Stomach (tissue), 9 donors: Measurements from ENCODE around the gene NPHP4. TPM values are rescaled to one million over a fixed set of nuclear protein-coding genes. Genes with fewer than 3 reads are reported as not detected.
A peak's percentile ranks its signal among the peaks of the same experiment; 100 is the strongest.

Experiments
- DNase-seq, 2 donors: peaks; one replicate each; pipeline versions ENCODE4 v3.0.0 to v3.0.0-alpha.2; 2013 to 2019
- H3K27ac ChIP-seq, 5 donors: fragments of 200-600 bp in 4 of 5; sonication (generic) in 4 of 5; one replicate each; pipeline ENCODE4 v1.5.1; 2013 to 2019; ENCODE audit warnings: mild to moderate bottlenecking in 1 of 5, moderate library complexity in 1 of 5
- H3K27me3 ChIP-seq, 3 donors: fragments of 200-600 bp; sonication (generic); one replicate each; pipeline ENCODE4 v1.5.1; 2017 to 2019; ENCODE audit warnings: mixed run types in 1 of 3
- H3K36me3 ChIP-seq, 4 donors: fragments of 200-600 bp; sonication (generic); 1 replicate in 3 of 4; 2 replicates in 1 of 4; pipeline ENCODE4 v1.5.1; 2016 to 2019
- H3K4me1 ChIP-seq, 4 donors: fragments of 200-600 bp; sonication (generic); one replicate each; pipeline ENCODE4 v1.5.1; 2016 to 2019
- H3K4me3 ChIP-seq, 4 donors: fragments of 200-600 bp; sonication (generic) in 3 of 4; one replicate each; pipeline ENCODE4 v1.5.1; 2016 to 2019; ENCODE audit warnings: mild to moderate bottlenecking in 1 of 4
- H3K9me3 ChIP-seq, 4 donors: fragments of 200-600 bp; sonication (generic); one replicate each; pipeline ENCODE4 v1.5.1; 2016 to 2019
- CTCF ChIP-seq, 7 experiments: fragments of 450-650 bp in 4 of 7; fragments of 200-600 bp in 3 of 7; sonication (generic) in 3 of 7; IDR thresholded peaks; one replicate each; pipeline ENCODE4 v1.5.1; 2016 to 2019; ENCODE audit warnings: antibody characterized with exemption in 7 of 7, control low read depth in 2 of 7, mild to moderate bottlenecking in 1 of 7
- EP300 ChIP-seq: sonication (generic); formaldehyde crosslinking; IDR thresholded peaks from one replicate; pipeline ENCODE4 v1.6.1; 2017; ENCODE audit warnings: antibody characterized with exemption
- POLR2A ChIP-seq, 4 donors: fragments of 450-650 bp; IDR thresholded peaks; one replicate each; pipeline ENCODE4 v1.6.1; 2016; ENCODE audit warnings: antibody characterized with exemption in 4 of 4, control low read depth in 2 of 4, mild to moderate bottlenecking in 1 of 4, moderate library complexity in 1 of 4
- POLR2AphosphoS5 ChIP-seq, 3 donors: sonication (generic); formaldehyde crosslinking; IDR thresholded peaks; one replicate each; pipeline ENCODE4 v1.6.1; 2016; ENCODE audit warnings: antibody characterized with exemption in 3 of 3
- WGBS, 5 donors: extraction: QIAGEN DNeasy Blood & Tissue Kit in 3 of 5; methylation state at CpG; one replicate each; pipeline versions ENCODE4 v1.1.5 to v1.1.7; 2013 to 2018; 5-methylcytosine and 5-hydroxymethylcytosine counted together
- intact Hi-C: fragments of 100-400 bp; cut with DNase I; formaldehyde crosslinking; loops from one replicate; pipeline ENCODE4 v1.15.1; 2023; ENCODE audit warnings: low total_unique reads
- polyA plus RNA-seq, 3 donors: library from polyadenylated mRNA; stranded (reverse); fragments of 200-250 nt; gene quantifications; one replicate each; pipeline ENCODE4 v1.2.3, GENCODE V29; 2013
- total RNA-seq, 5 donors: library from RNA; depleted of rRNA; stranded (reverse); fragments of >200 nt; gene quantifications; one replicate each; pipeline versions ENCODE4 v1.1.0 to v1.2.3, GENCODE V29; 2014 to 2016
- donor health status: healthy with polysubstance abuse.
- donor health status: Bipolar disorder and iron deficiency.
- donor health status: healthy.

Gene NPHP4
- total and polyA plus RNA-seq, 8 donors: 1.9 to 29.7 (median 7.3) TPM

GRCh38 chr1:5975133-5975880 is 16.9 kb downstream of the NPHP4 start:
- DNase-seq: peak; percentile 63 to 86
- no peak overlapping the region for H3K4me3 ChIP-seq
- peaks cover 0 to 12% (median 3%) of the 10 kb centered on the region in 4 donors for H3K4me1 ChIP-seq
- no peaks in the 10 kb centered on the region for H3K27me3 ChIP-seq
- peaks cover 0 to 31% (median 23%) of the 10 kb centered on the region in 4 donors for H3K36me3 ChIP-seq
- intact Hi-C loops: no loop called here
- no peak for TF ChIP-seq EP300
- no peak for TF ChIP-seq POLR2AphosphoS5 (IDR thresholded peaks at IDR 0.05)
- peak in 5 of 7 experiments; percentile 48 to 70 (median 57) for TF ChIP-seq CTCF (IDR thresholded peaks at IDR 0.05)
- H3K9me3 ChIP-seq: no peaks in the 10 kb centered on the region
- WGBS, 5 donors: 58 to 74% (median 72%) methylated on average over 14 to 17 of the region's 17 CpGs
- H3K27ac ChIP-seq: no peak overlapping the region

DNA sequence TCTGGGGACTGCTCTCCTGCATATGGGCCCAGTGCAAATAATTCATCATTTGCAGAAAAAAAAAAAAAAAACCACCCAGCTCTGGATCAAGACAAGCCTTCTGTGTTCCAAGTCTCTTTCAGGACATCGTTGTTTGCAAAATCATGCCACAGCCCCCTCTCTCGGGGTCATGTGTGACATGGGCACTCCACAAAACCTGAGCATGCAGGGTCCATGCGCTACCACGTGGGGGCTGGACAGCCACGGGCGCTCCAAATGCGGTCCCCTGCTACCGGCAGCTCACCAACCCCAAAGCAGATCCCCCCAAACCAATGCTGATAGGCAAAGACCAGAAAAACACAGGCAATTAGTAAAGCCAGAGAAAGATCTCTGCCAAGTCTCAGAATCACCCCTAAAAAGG is 17.6 kb downstream of the NPHP4 start:
- H3K27ac ChIP-seq: no peak overlapping the region
- peaks cover 0 to 8% (median 4%) of the 10 kb centered on the region in 4 donors for H3K4me1 ChIP-seq
- intact Hi-C loops: no loop called here
- peaks cover 0 to 31% (median 23%) of the 10 kb centered on the region in 4 donors for H3K36me3 ChIP-seq
- no peak for DNase-seq
- whole genome bisulfite sequencing, 5 donors: 86 to 94% (median 88%) methylated on average over 8 of the region's 8 CpGs
- H3K27me3 ChIP-seq: no peaks in the 10 kb centered on the region
- no peaks in the 10 kb centered on the region for H3K9me3 ChIP-seq
- TF ChIP-seq EP300: no peak
- no peak for TF ChIP-seq POLR2A (IDR thresholded peaks at IDR 0.05)
- TF ChIP-seq POLR2AphosphoS5 (IDR thresholded peaks at IDR 0.05): no peak
- no peak for TF ChIP-seq CTCF (IDR thresholded peaks at IDR 0.05)
- no peak overlapping the region for H3K4me3 ChIP-seq

DNA sequence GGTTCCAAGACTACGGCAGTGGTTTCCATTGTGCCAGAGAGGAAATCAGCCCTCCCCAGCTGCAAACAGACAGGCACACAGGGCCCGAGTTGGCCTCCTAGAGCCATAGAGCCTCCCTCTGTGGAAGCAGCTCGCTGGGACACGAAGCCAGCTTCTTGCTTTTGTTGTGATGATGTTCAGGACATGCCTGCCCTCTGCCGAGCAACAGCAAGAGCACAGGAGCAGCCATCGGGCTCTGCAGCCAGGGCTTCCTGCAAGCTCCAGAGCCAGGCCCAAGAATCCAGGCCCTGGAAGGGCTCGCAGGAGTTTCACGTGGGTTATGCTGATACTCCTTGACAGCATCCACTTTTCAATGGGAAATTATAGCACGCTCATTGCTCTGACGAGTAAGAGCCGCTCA is 18.5 kb downstream of the NPHP4 start:
- DNase-seq: peak in 1 of 2 donors; percentile 39
- H3K9me3 ChIP-seq: no peaks in the 10 kb centered on the region
- H3K4me3 ChIP-seq: no peak overlapping the region
- no peak overlapping the region for H3K27ac ChIP-seq
- no peak for TF ChIP-seq CTCF (IDR thresholded peaks at IDR 0.05)
- TF ChIP-seq POLR2A (IDR thresholded peaks at IDR 0.05): no peak
- TF ChIP-seq POLR2AphosphoS5 (IDR thresholded peaks at IDR 0.05): no peak
- no peak for TF ChIP-seq EP300
- whole genome bisulfite sequencing, 5 donors: 80 to 86% (median 81%) methylated on average over 11 of the region's 11 CpGs
- H3K36me3 ChIP-seq: peaks cover 0 to 32% (median 27%) of the 10 kb centered on the region in 4 donors
- peaks cover 0 to 8% (median 4%) of the 10 kb centered on the region in 4 donors for H3K4me1 ChIP-seq
- no peaks in the 10 kb centered on the region for H3K27me3 ChIP-seq
- intact Hi-C loops: no loop called here

DNA sequence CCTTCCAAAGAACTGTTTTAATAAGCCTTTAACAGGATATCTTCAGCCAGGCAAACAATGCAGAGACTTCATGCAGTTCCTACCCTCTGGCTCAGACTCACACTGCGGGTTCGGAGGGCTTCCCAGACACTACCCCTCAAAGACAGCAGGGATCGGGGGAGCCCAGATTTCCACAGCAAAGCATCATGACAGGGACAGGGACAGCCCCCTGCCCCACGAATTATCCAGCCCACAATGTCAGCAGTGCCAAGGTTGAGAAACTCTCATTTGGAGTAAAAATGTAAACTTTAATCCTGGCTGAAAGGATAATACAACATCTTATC is 20.1 kb downstream of the NPHP4 start:
- Histone ChIP-seq H3K27me3 (no peaks in the 10 kb centered on the region), H3K36me3 (peaks cover 1 to 44% (median 40%) of the 10 kb centered on the region in 4 donors), H3K27ac (no peak overlapping the region), H3K9me3 (no peaks in the 10 kb centered on the region), H3K4me3 (no peak overlapping the region), H3K4me1 (peaks cover 0 to 8% (median 4%) of the 10 kb centered on the region in 4 donors)
- no peak for TF ChIP-seq EP300
- TF ChIP-seq CTCF (IDR thresholded peaks at IDR 0.05): no peak
- no peak for TF ChIP-seq POLR2AphosphoS5 (IDR thresholded peaks at IDR 0.05)
- no peak for TF ChIP-seq POLR2A (IDR thresholded peaks at IDR 0.05)
- intact Hi-C loops: no loop called here
- no peak for DNase-seq
- WGBS, 5 donors: 73 to 78% (median 74%) methylated on average over 4 of the region's 4 CpGs
